Measurements from ENCODE around the gene TNS3.
A peak's percentile ranks its signal among the peaks of the same experiment; 100 is the strongest.
"Not testable (repeated sequence)": the region's sequence is repeated elsewhere in the genome, so short reads cannot be mapped to it uniquely, and the experiment has no call there.

Gene TNS3

DNA sequence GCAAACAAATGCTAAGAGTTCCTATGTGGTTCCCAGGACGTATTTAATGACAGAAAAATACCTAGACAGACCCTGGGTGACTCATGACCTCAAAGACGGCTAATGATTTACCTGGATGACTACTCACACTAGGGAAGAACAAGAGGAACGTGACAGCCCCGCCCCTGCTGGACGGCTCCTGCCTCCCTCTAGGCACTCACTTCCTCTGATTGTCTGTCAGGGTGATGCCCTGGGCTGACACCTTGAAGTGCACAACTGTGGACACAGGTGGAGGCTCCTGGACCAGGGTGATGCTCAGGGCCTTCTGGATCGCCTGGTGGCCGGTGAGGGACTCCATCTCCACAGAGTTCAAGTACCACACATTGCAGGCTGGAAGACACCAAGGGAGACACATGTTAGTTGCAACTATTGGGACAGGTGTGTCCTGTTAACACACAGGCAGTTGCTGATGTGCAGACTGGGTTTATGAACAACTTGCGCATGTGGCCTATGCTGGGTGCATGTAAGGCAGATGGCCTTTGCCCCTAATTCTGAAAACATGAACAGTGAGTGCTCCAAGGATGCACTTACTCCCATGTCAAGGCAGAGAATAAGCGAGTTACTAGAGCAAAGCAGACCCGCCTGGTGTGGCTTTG lies 298.3 kb downstream of the TNS3 start:
- DNase-seq (ENCODE audit: low read depth): no peak

DNA sequence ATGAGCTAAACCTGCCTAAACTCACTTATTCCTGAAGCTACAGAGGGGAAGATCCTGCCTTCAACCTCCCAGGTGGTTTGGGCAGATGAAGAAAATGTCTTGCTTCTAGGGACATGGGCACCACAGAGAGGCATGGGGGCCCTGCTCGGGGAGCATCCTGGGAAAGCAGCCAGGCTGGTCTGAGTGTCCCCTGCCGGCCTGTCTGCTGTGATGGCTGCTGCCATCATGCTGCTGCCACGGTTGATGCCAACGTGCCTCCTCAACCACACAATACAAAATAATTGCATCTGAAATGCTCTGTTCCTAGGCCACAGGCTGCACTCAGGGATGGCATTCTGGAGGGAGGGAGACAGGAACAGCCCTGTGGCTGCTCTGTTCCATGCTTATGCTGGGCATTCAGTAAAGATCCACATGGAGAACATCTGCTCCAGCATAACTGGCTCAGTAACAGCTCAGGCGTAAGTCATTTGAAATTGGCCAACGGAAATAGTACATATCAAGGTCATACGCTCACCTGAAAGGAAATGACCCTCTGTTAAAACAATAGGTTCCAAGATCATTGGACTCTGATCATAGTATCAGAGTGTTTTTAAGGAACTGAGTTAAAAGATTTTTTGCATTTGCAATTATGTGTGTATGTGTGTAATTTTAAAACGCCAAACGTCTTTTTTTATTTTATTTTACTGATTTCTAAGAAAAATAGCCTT lies 299.0 kb downstream of the TNS3 start:
- no peak for DNase-seq (ENCODE audit: low read depth)

DNA sequence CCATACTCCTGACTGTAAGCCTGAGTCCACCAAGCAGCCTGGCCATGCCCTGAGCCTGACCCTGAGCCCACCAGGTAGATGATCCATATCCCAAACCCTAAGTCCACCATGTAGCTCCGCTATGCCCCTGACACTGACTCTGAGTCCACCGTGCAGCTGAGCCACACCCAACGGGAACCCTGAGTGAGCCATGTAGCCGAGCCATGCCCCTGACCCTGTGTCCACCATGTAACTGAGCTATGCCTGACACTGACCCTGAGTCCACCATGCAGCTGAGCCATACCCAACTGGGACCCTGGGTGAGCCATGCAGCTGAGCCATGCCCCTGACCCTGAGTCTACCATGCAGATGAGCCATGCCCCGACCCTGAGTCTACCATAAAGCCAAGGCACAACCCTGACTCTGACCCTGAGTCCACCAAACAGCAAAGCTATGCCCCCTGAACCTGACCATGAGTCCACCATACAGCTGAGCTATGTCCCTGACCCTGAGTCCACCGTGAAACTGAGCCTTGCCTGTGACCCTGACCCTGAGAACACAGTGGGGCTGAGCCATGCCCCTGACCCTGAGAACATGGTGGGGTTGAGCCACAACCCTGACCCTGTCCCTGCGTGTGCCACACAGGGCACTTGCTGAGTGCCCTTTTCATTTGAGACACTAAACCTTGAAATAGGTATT lies 299.8 kb downstream of the TNS3 start:
- DNase-seq (ENCODE audit: low read depth): no peak

DNA sequence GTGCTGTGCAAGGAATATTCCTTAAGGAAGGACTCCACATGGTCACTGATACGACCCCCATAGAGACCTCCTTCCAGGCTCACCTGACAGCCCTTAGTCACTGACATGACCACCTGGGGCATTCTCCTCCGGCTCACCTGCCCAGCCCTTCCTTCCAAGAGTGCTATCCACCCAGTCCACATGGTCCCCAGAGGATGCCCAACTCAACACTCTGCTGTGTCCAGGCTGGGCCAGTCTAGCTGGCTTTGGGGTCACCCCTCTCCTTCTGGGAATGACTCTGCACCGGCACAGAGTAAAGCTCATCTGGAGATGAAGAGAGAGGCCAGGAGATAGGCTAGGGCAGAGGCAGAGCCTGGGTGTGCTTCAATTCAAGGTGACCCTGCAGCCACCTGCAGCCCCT lies 300.8 kb downstream of the TNS3 start:
- DNase-seq (ENCODE audit: low read depth): no peak

DNA sequence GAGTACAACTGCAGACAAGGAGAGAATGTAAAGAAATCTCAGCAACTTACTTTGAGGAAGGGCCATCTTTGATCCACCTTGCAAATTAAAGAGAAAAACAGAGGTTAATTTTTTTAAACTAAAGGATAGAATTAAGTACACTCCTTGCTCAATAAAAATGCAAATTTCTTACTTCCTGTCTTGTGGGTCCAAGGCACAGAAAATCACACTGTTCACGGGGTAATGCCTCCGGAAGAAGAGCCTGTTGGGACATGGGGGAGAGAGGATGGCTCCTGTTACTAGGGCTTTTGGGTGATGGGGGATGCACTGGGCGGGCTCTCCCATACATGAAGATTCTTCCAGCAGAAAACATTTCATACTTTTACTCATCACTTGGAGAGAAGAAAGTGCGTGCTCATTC lies 301.8 kb downstream of the TNS3 start:
- DNase-seq (ENCODE audit: low read depth): no peak

DNA sequence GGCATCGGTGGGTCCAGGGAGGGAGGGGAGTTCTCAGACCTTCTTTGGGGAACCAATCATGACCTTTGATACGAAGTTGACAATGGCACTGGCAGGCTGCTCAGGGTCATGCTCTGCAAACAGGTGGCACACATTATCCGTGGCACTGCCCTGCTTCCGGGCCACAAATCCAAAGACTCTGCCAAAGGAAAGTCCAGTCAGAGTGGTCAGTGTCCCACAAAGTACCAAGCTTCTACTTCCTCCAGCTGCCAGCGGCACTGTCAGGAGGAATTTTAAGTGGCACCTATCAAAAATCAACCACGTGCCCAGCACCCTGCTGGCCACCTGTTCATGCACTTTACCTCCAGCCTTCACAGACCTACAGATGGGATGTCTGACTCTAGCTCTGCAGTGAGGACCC lies 303.9 kb downstream of the TNS3 start:
- no peak for DNase-seq (ENCODE audit: low read depth)

DNA sequence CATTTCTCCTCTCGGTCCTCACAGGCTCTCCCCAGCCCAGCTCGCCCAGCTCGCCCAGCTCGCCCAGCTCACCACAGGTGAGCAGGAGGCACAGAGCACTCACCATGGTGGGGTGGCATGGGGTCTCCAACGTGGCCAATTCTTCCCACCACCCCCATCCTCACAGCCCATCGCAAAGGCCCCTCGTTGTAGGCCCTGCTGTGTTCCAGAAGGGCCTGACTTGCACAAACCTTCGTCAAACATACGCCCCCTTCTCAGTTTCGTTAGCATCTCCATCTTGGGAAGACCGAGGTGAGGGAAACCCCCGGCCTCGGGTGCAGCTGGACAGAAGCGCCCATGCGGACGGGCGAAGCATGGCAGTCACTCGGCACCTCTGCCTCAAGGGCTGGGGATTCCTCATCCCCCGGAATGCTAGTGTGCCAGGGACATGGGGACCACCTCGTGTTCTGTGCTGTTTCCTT lies 304.6 kb downstream of the TNS3 start:
- DNase-seq (ENCODE audit: low read depth): no peak

DNA sequence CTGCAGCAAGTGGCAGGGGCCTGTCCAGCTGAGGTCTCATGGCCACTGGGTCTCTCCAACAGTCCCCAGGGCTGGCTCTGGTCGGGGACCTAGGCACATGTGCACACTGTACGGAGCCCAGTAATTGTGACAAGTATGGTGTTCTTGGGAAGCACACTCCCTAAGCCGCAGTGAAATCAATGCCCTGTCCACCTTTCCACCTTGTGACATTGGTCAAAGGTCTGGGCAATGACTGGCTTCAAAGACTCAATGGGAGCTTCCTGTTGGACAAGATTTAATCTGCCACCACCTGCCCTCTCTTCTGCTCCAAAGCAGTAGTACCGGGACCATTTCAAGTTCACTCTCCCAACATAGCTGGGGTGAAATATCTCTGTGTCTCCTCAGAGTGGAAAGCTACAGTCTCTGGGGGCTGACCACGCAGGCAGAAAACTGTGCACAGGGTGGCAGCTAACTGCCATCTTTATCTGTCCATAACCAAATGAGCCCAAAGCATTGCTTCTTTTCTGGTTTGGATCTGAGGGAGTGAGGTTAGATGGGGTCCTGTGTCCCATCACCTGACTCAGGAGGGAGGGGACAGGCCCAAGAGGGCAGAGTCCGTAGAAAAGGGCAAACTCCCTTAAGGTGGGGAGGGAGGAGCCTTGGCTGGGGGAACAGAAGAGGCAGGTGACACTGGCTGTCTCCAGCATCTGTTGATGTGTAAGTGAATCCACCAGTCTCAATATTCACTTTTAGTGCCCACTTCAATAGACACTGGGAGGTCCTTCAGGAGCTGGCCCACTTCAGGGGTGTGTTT lies 307.7 kb downstream of the TNS3 start:
- DNase-seq (ENCODE audit: low read depth): no peak

DNA sequence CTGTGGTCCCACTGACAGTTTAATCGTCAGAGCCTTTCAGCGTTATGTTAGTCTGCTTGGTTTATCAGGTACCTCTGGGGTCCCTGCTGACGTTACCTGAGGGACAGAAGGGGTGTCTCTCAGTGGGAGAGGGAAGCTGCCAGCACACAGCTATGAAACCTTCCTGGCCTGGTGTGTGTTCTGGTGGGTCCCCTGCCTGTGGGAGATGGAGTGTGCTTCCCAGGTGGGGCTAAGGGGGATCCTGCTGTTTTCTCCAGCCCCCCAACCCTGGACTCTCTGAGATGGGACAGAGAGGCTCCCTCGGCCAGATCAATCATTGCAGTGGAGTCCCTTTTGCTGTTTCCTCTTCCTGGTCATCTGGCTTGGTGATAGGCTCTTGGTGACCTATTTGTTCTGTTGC lies 308.8 kb downstream of the TNS3 start:
- DNase-seq (ENCODE audit: low read depth): no peak

DNA sequence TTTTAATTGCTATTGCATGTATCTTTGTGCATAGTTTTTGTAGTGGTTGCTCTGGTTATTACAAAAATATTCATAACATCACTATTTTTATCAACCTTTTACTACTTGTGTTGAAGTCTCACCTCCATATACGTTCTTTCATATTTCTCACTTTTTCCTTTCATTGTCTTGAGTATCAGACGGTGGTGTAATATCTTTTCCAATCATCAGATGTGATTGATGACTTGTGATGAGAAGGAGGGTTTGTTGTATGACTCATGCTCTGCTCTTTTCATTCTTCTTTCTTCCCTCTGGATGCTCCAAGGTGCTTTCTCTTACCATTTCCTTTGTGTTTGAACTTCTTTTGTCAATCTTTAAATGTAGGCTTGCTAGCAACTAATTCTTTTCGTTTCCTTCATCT lies 310.2 kb downstream of the TNS3 start:
- peak; percentile 44 for DNase-seq (ENCODE audit: low read depth)

DNA sequence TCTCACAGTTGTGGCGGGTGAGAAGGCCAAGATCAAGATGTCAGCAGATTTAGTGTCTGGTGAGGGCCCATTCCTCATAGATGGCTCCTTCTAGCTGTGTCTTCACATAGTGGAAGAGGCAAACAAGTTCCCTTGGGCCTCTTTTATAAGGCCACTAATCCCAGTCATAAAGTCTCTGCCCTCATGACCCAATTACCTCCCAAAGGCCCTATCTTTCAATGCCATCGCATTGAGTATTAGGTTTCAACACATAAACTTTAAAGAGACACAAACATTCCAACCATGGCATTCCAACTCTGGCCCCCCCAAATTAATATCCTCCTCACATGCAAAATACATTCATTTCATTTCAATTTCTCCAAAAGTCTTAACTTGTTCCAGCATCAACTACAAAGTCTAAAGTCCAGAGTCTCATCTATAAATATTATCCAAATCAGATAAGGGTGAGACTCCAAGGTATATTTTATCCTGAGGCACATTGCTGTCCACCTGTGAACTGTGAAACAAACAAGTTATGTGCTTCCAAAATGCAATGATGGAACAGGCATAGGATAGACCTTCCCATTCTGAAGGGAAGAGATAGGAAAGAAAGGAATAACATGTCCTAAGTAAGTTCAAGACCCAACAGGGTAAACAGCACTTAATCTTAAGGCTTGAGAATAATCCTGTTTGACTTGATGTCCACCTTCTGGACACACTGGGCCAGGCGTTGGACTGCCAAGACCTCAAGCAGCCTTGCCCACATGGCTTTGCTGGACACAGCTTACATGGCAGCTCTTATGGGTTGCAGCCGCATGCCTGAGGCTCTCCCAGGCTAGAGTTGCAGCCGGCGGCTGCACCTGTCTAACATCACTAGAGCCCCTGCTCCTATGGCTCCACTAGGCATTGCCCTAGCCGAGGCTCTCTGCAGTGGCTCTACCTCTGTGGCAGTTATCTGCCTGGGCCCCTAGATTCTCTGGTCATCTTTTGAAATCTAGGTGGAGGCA lies 312.8 kb downstream of the TNS3 start:
- DNase-seq (ENCODE audit: low read depth): no peak

DNA sequence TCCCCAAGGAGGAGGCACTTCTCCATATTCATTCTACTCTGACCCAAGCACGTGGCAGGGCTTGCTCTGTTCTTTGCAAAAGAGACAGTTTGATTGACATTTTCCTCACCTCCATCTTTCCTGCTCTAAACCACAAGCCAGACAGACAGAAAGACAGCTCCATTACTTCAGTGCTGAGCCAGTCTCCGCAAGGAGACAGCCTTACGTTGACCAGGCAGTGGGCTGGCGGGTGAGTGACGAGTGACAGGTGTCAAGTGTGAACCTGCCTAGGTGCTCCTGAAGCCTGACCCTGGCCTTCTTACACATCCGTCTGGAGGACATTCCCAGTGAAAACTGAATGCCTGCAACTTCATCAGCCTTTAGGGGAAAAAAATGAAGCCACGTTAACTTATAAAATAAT lies 314.6 kb downstream of the TNS3 start:
- DNase-seq (ENCODE audit: low read depth): no peak

DNA sequence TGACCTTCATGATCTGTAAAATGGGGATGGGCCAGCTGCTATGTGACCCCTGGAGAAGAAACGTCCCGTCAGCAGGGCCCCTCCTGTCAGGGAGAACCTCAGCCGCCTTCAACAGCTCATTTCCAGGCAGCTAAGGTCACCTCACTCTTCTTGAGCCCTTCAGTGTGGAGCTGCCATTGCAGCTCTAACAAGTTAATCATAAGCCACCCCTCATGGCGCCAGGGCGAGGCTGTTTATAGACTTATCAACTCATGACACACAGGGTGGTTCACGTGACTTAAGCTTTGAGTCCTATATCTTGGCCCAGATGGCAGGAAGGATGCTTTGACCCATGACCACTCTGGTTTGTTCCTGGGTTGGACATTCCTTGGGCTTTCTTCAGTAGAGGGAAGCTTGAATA lies 315.1 kb downstream of the TNS3 start:
- DNase-seq (ENCODE audit: low read depth): peak; percentile 29

DNA sequence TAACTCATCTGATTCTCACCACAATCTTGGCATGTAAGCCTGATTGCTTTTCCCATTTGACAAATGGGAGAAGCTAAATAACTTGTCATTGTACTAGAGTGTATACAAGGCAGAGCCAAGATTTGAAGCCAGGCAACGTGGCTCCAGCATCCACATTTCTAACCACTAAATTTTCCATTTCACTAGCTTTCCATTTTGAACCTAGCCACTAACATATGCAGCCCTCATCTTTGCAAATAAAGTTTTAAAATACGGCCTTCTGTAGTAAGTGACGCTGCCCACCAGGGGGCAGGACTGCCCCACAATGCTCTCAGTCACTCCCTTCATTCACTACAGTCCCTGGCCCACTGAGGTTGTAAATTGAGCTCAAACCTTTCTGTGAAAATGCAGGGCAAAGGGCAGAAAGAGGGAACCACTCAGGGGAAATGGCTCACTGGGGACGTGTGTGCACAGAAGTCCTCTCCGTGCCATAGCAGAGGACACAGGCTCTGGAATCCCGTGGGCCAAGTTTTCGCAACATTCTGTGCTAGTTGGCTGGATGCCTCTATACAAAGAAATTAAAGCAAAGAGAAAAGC lies 315.7 kb downstream of the TNS3 start:
- peak; percentile 75 for DNase-seq (ENCODE audit: low read depth)

DNA sequence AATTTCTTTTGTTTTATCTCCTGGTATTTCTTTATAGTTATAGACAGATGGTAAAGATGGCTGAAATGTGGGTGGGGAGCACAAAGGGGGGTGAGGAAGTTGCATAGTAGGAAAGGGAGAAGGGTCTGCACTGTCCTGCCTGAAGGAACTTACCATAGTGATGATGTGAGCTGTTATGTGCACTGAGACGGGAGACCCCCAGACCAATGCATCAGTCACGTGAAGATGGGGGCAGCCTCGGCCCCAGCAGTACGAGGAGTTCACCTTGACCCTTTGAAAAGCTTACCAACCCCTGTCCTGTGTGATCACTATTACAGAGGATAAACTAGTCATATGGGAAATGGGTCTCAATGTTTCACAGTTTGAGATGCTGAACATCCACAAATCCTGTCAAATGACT lies 316.3 kb downstream of the TNS3 start:
- DNase-seq (ENCODE audit: low read depth): no peak

DNA sequence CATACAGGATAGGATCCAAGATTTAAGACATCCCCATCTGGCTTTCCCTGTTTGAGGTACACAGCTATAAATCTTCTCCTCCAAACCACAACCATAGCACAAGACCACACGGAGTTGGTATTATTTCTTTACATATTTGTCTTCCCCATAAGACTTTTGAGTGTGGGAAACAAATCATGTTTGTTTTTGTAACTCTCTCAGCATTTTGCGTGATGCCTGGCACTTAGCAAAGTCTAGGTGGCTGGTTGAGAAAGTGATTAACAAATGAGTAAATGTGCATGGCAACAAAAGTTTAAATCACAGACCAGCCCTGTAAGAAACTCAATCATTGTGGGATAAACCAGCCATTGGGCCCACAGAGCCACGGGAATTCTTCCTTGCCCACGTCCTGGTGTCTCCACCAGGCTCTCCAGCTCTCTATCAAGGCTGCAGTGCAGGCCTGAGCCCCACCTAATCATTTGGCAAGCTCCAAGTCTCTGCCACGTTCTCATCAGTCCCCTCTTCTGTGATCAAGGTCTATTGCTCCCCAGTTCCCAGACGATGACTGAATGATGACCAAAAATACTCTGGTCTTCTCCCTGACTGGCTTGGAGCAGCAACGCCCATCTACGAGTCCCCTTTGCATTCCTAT lies 317.8 kb downstream of the TNS3 start:
- DNase-seq (ENCODE audit: low read depth): no peak

DNA sequence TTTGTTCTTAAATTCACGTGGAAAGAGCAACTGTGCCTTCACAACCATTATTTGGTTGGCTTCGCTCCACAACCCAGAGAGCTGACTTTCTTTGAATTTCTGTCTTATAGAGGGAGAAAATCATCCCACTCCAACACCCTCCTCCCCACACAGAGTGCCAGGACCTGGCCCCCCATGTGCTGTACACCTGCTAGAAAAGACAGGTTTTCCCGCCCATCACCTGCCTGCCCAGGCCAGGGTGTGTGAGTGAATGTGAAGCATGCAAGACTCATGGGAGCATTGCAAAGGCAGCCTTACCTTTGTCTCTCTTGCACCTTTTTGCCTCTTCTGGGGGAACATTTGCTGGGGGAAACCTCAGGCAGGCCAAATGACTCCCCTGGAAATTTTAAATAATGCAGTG lies 319.0 kb downstream of the TNS3 start:
- DNase-seq (ENCODE audit: low read depth): no peak

DNA sequence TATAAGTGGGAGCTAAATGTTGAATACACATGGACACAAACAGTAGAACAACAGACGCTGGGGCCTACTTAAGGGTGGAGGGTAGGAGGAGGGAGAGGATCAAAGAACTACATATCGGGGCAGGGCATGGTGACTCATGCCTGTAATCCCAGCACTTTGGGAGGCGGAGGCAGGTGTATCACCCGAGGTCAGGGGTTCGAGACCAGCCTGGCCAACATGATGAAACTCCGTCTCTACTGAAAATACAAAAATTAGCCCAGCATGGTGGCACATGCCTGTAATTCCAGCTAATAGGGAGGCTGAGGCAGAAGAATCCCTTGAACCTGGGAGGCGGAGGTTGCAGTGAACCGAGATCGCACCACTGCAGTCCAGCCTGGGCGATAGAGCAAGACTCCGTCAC lies 319.8 kb downstream of the TNS3 start:
- DNase-seq (ENCODE audit: low read depth): not testable (repeated sequence)

DNA sequence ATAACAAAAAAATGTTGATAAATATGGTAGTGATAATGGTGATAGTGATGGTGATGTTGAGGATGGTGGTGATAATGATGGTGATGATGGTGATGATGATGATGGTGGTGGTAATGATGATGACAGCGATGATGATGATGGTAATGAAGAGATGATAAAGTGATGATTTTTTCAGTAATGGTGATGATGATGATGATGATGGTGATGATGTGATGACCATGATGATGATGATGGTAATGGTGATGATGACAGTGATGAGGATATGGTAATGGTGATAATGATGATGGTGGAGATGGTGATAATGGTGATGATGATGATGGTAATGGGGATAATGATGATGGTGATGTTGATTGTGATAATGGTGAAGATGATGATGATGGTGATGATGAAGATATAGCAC lies 321.6 kb downstream of the TNS3 start:
- DNase-seq (ENCODE audit: low read depth): no peak

DNA sequence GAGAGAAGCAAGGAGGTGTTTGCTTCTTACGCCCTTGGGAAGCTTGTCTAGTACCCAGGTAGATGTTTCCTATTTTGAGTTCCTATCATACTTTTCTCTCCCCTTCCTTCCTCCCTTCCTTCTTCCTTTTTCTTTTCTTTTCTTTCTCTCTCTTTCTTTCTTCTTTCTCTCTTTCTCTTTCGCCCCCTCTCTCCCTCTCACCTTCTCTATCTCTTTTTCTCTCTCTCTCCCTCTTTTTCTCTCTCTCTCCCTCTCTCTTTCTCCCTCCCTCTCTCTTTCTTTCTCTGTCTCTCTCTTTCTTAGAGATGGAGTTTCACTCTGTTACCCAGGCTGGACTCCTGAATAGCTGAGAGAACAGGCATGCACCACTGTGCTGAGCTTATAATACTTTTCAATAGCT lies 322.2 kb downstream of the TNS3 start:
- no peak for DNase-seq (ENCODE audit: low read depth)

DNA sequence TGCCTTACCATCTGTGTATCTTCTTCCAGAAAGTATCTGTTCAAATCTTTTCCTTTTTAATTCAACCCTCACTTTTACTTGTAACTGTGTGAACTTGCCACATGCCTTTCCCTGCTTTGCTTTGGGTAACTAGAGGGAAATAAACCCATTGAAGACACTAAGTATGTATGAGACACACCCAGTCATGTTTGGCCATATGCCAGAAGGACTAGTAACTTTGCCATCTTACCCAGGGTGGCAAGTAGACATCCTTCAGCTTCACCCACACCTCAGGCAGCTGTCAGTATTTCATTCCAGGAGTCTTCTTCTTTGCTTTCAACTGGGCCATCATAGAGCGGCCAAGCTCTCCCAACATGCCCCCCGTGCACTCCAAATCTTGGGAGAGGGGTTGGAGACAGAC lies 323.1 kb downstream of the TNS3 start:
- peak; percentile 24 for DNase-seq (ENCODE audit: low read depth)
